ENCODE results near the gene LRRC23. TPM values are rescaled to one million over a fixed set of nuclear protein-coding genes. Genes with fewer than 3 reads are reported as not detected.

LRRC23 gene
- total RNA-seq, 1 donor from 2014 or later: 11.6 TPM

GRCh38 chr12:6914246-6914946 lies 9.8 kb downstream of the LRRC23 start, which contains the start of gene ENO2:
ENO2 (plus strand) TSS chr12:6914580; CDS start chr12:6915833, 1,253 bp downstream.
- FAIRE-seq (no peak), DNase-seq (ENCODE audit: low read depth) (peak; percentile 38)
- Histone ChIP-seq H3K36me3 (ENCODE audit: control insufficient read depth, insufficient read depth, low read length) (peaks cover 4% of the 10 kb centered on the region), H3K27me3 (ENCODE audit: control insufficient read depth, insufficient read depth, low read length) (peaks cover 2% of the 10 kb centered on the region), H3K4me3 (ENCODE audit: low read depth, low read length) (peak within 1 kb of the TSS; percentile 56)
- no peak for TF ChIP-seq CTCF (IDR thresholded peaks at IDR 0.05; ENCODE audit: insufficient read depth, low read length, severe bottlenecking)

- FAIRE-seq: no peak
- TF ChIP-seq CTCF (IDR thresholded peaks at IDR 0.05; ENCODE audit: insufficient read depth, low read length, severe bottlenecking): no peak
- peaks cover 2% of the 10 kb centered on the region for H3K27me3 ChIP-seq (ENCODE audit: control insufficient read depth, insufficient read depth, low read length)
- H3K4me3 ChIP-seq (ENCODE audit: low read depth, low read length): peak overlapping the region; percentile 56
- no peak for DNase-seq (ENCODE audit: low read depth)
- peaks cover 4% of the 10 kb centered on the region for H3K36me3 ChIP-seq (ENCODE audit: control insufficient read depth, insufficient read depth, low read length)
Observed at GRCh38 chr12:6914947-6915788, 10.5 kb downstream of the LRRC23 start.

- DNase-seq (ENCODE audit: low read depth): no peak
- Histone ChIP-seq H3K36me3 (ENCODE audit: control insufficient read depth, insufficient read depth, low read length) (peaks cover 4% of the 10 kb centered on the region), H3K27me3 (ENCODE audit: control insufficient read depth, insufficient read depth, low read length) (peaks cover 2% of the 10 kb centered on the region), H3K4me3 (ENCODE audit: low read depth, low read length) (no peak overlapping the region)
- FAIRE-seq: no peak
- no peak for TF ChIP-seq CTCF (IDR thresholded peaks at IDR 0.05; ENCODE audit: insufficient read depth, low read length, severe bottlenecking)
Observed at GRCh38 chr12:6915789-6916285, 11.2 kb downstream of the LRRC23 start.

- no peak overlapping the region for H3K4me3 ChIP-seq (ENCODE audit: low read depth, low read length)
- FAIRE-seq (no peak), DNase-seq (ENCODE audit: low read depth) (no peak)
- H3K27me3 ChIP-seq (ENCODE audit: control insufficient read depth, insufficient read depth, low read length): peaks cover 2% of the 10 kb centered on the region
- H3K36me3 ChIP-seq (ENCODE audit: control insufficient read depth, insufficient read depth, low read length): peaks cover 4% of the 10 kb centered on the region
- no peak for TF ChIP-seq CTCF (IDR thresholded peaks at IDR 0.05; ENCODE audit: insufficient read depth, low read length, severe bottlenecking)
Observed at GRCh38 chr12:6916426-6917200, 12.0 kb downstream of the LRRC23 start.

GRCh38 chr12:6917491-6918231 lies 13.0 kb downstream of the LRRC23 start:
- H3K36me3 ChIP-seq (ENCODE audit: control insufficient read depth, insufficient read depth, low read length): peaks cover 4% of the 10 kb centered on the region
- TF ChIP-seq CTCF (IDR thresholded peaks at IDR 0.05; ENCODE audit: insufficient read depth, low read length, severe bottlenecking): no peak
- H3K27me3 ChIP-seq (ENCODE audit: control insufficient read depth, insufficient read depth, low read length): peaks cover 2% of the 10 kb centered on the region
- no peak for DNase-seq (ENCODE audit: low read depth)
- H3K4me3 ChIP-seq (ENCODE audit: low read depth, low read length): no peak overlapping the region
- no peak for FAIRE-seq

Data from bronchial epithelial cell (primary cell).